ENCODE results near the gene APBB2.

APBB2 gene

DNA sequence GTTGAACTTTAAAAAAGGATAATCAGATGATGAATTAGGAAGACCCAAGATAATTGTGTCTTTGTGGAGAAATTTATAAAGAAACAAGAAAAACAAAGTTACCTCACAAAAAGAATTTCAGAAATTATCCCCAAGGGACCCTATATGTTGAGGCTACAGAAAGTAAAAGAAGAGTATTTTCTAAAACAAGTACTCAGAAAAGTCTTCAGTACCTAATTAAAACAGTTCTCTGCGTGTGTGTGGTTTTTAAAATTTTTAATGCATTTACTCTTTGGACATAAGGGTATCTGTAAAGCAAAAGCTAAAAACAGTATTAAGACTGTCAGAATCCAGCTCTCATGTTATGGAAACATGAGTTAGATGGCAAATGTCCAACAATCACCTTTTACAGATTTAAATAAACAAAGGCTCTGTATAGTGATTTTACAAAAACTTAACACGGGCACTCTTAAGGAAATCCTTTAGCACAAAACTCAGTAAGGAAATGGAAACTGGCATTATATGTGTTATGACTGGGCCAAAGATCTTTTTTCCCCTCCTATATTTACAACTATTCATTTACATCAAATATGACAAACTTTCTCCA lies 277.1 kb downstream of the APBB2 start:
- Histone ChIP-seq H3K4me3 (ENCODE audit: low read depth in 1 of 2, low read length in 1 of 2) (no peak overlapping the region), H3K27me3 (no peaks in the 10 kb centered on the region), H3K9me3 (no peaks in the 10 kb centered on the region), H3K4me1 (ENCODE audit: control insufficient read depth in 1 of 2, insufficient read depth in 1 of 2, low read depth in 1 of 2, low read length in 1 of 2) (no peaks in the 10 kb centered on the region), H3K27ac (no peak overlapping the region), H3K36me3 (no peaks in the 10 kb centered on the region)
- TF ChIP-seq, protein P1, sequence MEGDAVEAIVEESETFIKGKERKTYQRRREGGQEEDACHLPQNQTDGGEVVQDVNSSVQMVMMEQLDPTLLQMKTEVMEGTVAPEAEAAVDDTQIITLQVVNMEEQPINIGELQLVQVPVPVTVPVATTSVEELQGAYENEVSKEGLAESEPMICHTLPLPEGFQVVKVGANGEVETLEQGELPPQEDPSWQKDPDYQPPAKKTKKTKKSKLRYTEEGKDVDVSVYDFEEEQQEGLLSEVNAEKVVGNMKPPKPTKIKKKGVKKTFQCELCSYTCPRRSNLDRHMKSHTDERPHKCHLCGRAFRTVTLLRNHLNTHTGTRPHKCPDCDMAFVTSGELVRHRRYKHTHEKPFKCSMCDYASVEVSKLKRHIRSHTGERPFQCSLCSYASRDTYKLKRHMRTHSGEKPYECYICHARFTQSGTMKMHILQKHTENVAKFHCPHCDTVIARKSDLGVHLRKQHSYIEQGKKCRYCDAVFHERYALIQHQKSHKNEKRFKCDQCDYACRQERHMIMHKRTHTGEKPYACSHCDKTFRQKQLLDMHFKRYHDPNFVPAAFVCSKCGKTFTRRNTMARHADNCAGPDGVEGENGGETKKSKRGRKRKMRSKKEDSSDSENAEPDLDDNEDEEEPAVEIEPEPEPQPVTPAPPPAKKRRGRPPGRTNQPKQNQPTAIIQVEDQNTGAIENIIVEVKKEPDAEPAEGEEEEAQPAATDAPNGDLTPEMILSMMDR (IDR thresholded peaks at IDR 0.05), result no peak

DNA sequence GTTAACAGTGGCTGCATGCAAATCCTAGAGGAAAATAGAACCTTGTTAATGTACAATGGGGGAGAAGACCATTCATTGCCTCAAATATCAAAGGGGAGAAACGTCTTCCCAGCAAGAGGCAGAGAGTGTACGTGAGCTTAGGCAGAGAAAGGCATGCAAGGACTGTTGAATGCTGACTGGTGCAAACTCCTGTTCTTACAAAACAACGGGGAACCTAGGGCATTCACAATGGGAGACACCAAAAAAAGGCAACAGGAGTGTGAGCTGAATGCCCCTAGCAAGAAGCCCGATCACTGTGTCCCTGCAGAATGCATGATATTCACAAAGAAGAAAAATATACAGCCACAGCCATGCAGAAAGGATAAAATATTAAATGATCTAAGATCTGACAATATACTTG lies 279.7 kb downstream of the APBB2 start:
- no peak overlapping the region for H3K4me3 ChIP-seq (ENCODE audit: low read depth in 1 of 2, low read length in 1 of 2)
- no peaks in the 10 kb centered on the region for H3K36me3 ChIP-seq
- H3K27me3 ChIP-seq, result no peaks in the 10 kb centered on the region
- no peaks in the 10 kb centered on the region for H3K4me1 ChIP-seq (ENCODE audit: control insufficient read depth in 1 of 2, insufficient read depth in 1 of 2, low read depth in 1 of 2, low read length in 1 of 2)
- H3K9me3 ChIP-seq, result no peaks in the 10 kb centered on the region
- TF ChIP-seq, protein P1 (IDR thresholded peaks at IDR 0.05), result no peak
- H3K27ac ChIP-seq, result no peak overlapping the region

DNA sequence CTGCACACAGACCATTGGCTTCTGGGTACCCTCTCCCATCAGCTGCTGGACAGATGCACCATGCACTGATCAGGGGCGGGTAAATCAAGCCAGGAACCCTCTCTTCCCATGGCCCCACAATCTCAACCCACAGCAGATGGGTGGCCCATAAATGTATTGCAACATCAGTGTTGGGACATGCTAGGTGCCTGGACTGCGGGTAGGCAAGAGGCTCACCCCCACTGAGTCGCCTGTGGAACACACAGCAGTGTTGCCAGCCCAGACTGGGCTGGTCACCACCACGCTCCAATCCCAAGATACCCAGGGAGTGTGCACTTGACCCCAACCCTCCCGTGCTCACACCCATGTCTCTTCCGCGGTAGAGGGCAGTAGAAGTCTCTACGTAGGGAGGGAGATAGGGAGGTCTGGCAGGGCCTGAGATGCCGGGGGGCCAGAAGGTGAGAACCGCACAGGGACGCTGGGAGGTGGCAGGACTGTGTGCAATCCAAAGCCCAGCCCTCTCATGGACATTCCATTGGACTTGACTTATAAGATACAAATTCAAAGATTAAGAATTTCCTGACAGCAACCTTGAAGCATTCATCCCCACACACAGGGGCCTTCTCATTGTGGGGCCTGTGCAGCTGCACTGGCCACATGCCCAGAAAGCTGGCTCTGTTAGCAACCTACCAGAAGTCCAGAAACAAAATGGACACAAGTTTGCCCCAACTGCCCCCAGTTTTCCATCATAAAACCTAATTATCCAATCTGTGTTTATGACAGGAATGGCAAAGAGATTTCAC lies 280.9 kb downstream of the APBB2 start:
- H3K4me3 ChIP-seq (ENCODE audit: low read depth in 1 of 2, low read length in 1 of 2), result no peak overlapping the region
- no peaks in the 10 kb centered on the region for H3K9me3 ChIP-seq
- no peak overlapping the region for H3K27ac ChIP-seq
- TF ChIP-seq, protein P1 (IDR thresholded peaks at IDR 0.05), result no peak
- H3K27me3 ChIP-seq, result no peaks in the 10 kb centered on the region
- H3K4me1 ChIP-seq (ENCODE audit: control insufficient read depth in 1 of 2, insufficient read depth in 1 of 2, low read depth in 1 of 2, low read length in 1 of 2), result no peaks in the 10 kb centered on the region
- no peaks in the 10 kb centered on the region for H3K36me3 ChIP-seq

DNA sequence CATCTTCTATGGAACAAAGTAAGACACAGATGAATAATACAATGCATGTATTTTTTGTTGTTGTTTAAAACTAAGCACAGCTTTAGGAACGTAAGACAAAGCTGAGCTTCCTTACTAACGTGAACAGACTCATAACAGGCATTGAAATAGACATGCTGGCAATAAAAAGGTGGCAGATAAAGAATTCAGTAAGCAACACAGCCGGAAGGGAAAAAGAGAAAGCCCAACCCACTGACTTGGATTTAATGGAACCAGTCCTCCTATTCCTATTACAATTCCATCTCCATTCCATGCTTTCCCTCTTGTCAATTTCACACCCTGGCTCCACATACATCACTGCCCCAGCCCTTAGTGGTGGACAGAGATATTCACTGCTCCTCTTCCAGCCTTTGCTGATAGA lies 282.5 kb downstream of the APBB2 start:
- Histone ChIP-seq H3K27ac (no peak overlapping the region), H3K4me1 (ENCODE audit: control insufficient read depth in 1 of 2, insufficient read depth in 1 of 2, low read depth in 1 of 2, low read length in 1 of 2) (no peaks in the 10 kb centered on the region), H3K9me3 (no peaks in the 10 kb centered on the region), H3K4me3 (ENCODE audit: low read depth in 1 of 2, low read length in 1 of 2) (no peak overlapping the region), H3K27me3 (no peaks in the 10 kb centered on the region), H3K36me3 (no peaks in the 10 kb centered on the region)
- TF ChIP-seq, protein P1 (IDR thresholded peaks at IDR 0.05), result no peak

DNA sequence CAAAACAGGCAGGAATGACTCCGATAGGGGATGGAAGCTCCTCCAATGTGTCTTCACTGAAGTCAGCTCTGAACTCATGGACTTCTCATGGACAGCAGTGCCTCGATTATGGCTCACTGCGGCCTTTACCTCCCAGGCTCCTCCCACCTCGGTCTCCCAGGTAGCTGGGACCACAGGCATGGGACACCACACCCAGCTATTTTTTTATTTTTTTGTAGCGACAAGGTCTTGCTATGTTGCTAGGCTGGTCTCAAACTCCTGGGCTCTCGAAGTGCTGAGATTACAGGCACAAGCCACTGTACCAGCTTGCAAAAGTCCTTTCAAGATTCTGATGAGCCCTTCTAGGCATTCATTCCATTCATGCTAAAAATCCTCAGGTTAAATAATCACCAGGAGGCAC lies 283.1 kb downstream of the APBB2 start:
- TF ChIP-seq, protein P1 (IDR thresholded peaks at IDR 0.05), result no peak
- Histone ChIP-seq H3K27me3 (no peaks in the 10 kb centered on the region), H3K27ac (no peak overlapping the region), H3K9me3 (no peaks in the 10 kb centered on the region), H3K4me1 (ENCODE audit: control insufficient read depth in 1 of 2, insufficient read depth in 1 of 2, low read depth in 1 of 2, low read length in 1 of 2) (no peaks in the 10 kb centered on the region), H3K4me3 (ENCODE audit: low read depth in 1 of 2, low read length in 1 of 2) (no peak overlapping the region), H3K36me3 (no peaks in the 10 kb centered on the region)

Measured in neutrophil (primary cell).